Stimulated activated CD8-positive, alpha-beta memory T cell treated with anti-CD3 and anti-CD28 coated beads, Interleukin-2, amount 100 ng/mL, for 48 hours (primary cell): ENCODE data around the gene PGA5.
A peak's percentile ranks its signal among the peaks of the same experiment; 100 is the strongest.

ENCODE experiments used
- DNase-seq, 2 donors: peaks; one replicate each; pipeline ENCODE4 v3.0.0-alpha.2; 2020; ENCODE audit warnings: low read depth in 2 of 2

The PGA5 gene

DNA sequence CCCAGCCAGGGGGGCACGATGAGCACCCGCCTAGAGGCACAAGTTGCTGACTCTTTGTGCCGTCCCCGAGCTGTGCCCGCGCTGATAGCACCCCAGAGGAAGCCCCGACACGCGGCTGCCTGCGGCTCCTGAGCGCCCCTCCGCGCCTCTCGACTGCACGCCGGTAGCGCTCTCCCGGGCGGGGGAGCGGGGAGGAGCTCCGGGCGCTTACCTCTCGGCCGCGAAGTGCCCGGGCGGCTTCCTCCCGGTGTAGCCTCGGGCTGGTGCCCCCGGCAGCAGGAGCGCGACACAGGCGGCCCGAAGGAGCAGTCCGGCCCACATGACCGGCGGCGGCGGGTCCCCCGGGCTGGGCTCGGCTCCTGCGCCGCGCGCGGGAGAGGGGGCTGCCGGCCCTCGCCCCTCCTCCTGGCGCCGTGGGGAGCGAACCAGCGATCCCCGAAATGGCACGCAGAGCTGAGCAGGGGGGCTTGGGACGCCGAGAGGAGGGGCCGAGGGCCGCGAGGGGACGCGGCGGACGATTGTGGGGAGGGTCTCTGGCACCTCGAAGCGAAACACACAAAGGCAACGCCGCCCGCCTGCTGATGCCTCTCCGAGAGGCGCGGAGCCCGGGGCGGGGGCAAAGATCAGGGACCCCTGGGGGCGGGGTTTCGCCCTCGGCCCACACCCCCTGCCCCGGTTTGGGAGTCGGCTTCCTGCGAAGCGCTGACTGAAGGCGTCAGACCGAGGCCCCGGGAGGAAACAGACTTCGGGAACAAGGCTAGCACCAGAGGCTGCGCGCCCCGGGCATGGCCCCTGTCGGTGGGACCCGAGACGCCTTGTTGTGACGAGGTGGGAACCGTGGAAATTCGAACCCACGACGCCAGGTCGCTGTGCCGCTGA is 54.0 kb downstream of the PGA5 start, which contains the start of gene VWCE:
VWCE (minus strand) TSS at position 600 of the 879 bp plus-strand sequence; CDS start at position 321, 279 bp downstream.
- DNase-seq, result peak; percentile 64 to 65

GRCh38 chr11:61295596-61295926 is 54.6 kb downstream of the PGA5 start:
- no peak for DNase-seq

- DNase-seq, result no peak
Observed at GRCh38 chr11:61297341-61297740, 56.4 kb downstream of the PGA5 start.

DNA sequence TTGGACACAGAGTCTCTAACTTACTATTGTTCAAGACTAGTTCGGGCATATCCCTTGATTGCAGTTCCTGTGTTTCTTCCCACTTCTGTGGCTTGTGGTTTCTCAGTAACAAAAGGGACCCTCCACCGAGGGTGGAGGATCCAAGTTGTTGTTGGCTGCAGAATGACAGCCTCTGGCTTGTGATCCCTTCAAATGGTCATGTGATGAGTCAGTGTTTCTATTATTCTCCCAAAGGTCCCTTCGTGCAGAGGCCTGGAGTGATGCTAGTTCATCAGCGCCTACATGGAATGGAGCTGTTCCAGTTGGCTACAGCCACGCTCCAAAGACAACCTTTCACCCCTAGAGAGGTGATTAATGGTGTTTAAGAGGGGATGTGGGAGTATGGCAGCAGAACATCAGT is 56.8 kb downstream of the PGA5 start:
- no peak for DNase-seq

DNA sequence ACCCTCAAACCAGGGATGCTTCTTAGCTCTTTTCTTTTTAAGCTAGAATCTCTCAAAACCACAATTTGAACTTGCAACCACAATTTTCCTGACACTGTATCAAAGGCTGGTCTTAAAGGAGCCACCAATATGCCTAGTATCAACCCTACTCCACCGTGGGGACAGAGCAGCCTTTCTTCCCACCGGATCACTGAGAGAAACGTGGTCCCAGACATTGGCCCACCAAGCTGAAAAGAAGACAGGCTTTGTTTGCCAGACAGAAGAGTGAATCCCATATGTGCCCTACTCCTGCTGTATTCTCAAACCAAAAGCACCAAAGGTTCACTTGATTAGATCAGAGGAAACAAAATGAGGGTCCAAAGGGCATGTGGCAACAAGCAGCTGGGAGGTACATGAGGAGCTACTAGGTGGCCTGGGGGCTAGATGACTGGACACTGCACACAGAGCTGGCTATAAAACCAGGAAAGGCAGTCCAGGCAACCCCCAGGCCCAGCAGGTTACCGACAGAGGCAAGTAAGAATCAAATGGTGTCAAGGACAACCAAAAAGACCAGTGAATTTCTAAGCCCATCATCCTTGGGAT is 57.8 kb downstream of the PGA5 start:
- no peak for DNase-seq
